Measurements from ENCODE around the gene SHC2. TPM values are rescaled to one million over a fixed set of nuclear protein-coding genes. Genes with fewer than 3 reads are reported as not detected.

SHC2 gene
- 1 to 10 TPM; 1.9 to 2.5 TPM for total RNA-seq

GRCh38 chr19:460877-461720 lies at the start of gene SHC2:
TSS of gene SHC2 (minus strand) at chr19:461033. CDS start at chr19:460996, 37 bp downstream.
- Mint-ChIP-seq H3K27ac (no peak within 1 kb of the TSS), H3K4me1 (ENCODE audit: low read depth) (no peaks in the 10 kb centered on the region)

GRCh38 chr19:508204-509150 lies 47.6 kb upstream of the SHC2 start:
- H3K27ac Mint-ChIP-seq: peak overlapping the region; percentile 37
- no peaks in the 10 kb centered on the region for H3K36me3 Mint-ChIP-seq (ENCODE audit: insufficient read depth in 2 of 2)
- ATAC-seq (replicated peaks in 1 of 2) (no peak), DNase-seq (no peak)
- H3K4me3 Mint-ChIP-seq: peak overlapping the region; percentile 90 to 94
- H3K9me3 Mint-ChIP-seq: no peaks in the 10 kb centered on the region
- H3K27me3 Mint-ChIP-seq (ENCODE audit: low read depth): no peaks in the 10 kb centered on the region
- H3K4me1 Mint-ChIP-seq (ENCODE audit: low read depth): peaks cover 53% of the 10 kb centered on the region

More at GRCh38 chr19:460877-461720, at the start of gene SHC2:
- ATAC-seq (replicated peaks in 1 of 2) (peak in 1 of 2 donors; percentile 32), DNase-seq (no peak)
- Mint-ChIP-seq H3K4me3 (peak within 1 kb of the TSS; percentile 65 to 80), H3K36me3 (ENCODE audit: insufficient read depth in 2 of 2) (no peaks in the 10 kb centered on the region), H3K27me3 (ENCODE audit: low read depth) (peaks cover 13% of the 10 kb centered on the region), H3K9me3 (peaks cover 0 to 4% of the 10 kb centered on the region in 2 donors)

GRCh38 chr19:507286-508203 lies 46.7 kb upstream of the SHC2 start, which contains the start of gene TPGS1:
TSS of gene TPGS1 (plus strand) at chr19:507497. CDS start at chr19:507507, 10 bp downstream.
- Mint-ChIP-seq H3K9me3 (no peaks in the 10 kb centered on the region), H3K4me3 (peak within 1 kb of the TSS; percentile 90 to 94), H3K4me1 (ENCODE audit: low read depth) (peaks cover 56% of the 10 kb centered on the region), H3K27me3 (ENCODE audit: low read depth) (no peaks in the 10 kb centered on the region), H3K36me3 (ENCODE audit: insufficient read depth in 2 of 2) (no peaks in the 10 kb centered on the region), H3K27ac (peak within 1 kb of the TSS; percentile 100)
- peak; percentile 90 to 91 for DNase-seq
- peak; percentile 58 to 66 for ATAC-seq (replicated peaks in 1 of 2)

- Mint-ChIP-seq H3K27ac (peak overlapping the region; percentile 100), H3K4me3 (peak overlapping the region; percentile 90 to 94), H3K4me1 (ENCODE audit: low read depth) (peaks cover 53% of the 10 kb centered on the region), H3K9me3 (no peaks in the 10 kb centered on the region), H3K36me3 (ENCODE audit: insufficient read depth in 2 of 2) (no peaks in the 10 kb centered on the region), H3K27me3 (ENCODE audit: low read depth) (no peaks in the 10 kb centered on the region)
- peak; percentile 94 for DNase-seq
- ATAC-seq (replicated peaks in 1 of 2): peak; percentile 75 to 77
Observed at GRCh38 chr19:506404-507285, 45.8 kb upstream of the SHC2 start.

- no peak overlapping the region for H3K27ac Mint-ChIP-seq
- peaks cover 34% of the 10 kb centered on the region for H3K4me1 Mint-ChIP-seq (ENCODE audit: low read depth)
- H3K4me3 Mint-ChIP-seq: no peak overlapping the region
- no peaks in the 10 kb centered on the region for H3K36me3 Mint-ChIP-seq (ENCODE audit: insufficient read depth in 2 of 2)
- no peaks in the 10 kb centered on the region for H3K9me3 Mint-ChIP-seq
- peaks cover 2% of the 10 kb centered on the region for H3K27me3 Mint-ChIP-seq (ENCODE audit: low read depth)
- DNase-seq (no peak), ATAC-seq (replicated peaks in 1 of 2) (no peak)
Observed at GRCh38 chr19:504616-505015, 43.8 kb upstream of the SHC2 start.

- Mint-ChIP-seq H3K4me3 (no peak overlapping the region), H3K36me3 (ENCODE audit: insufficient read depth in 2 of 2) (no peaks in the 10 kb centered on the region), H3K27ac (no peak overlapping the region), H3K9me3 (no peaks in the 10 kb centered on the region), H3K4me1 (ENCODE audit: low read depth) (peaks cover 17% of the 10 kb centered on the region), H3K27me3 (ENCODE audit: low read depth) (peaks cover 18% of the 10 kb centered on the region)
- no peak for DNase-seq
- no peak for ATAC-seq (replicated peaks in 1 of 2)
Observed at GRCh38 chr19:501646-502045, 40.8 kb upstream of the SHC2 start.

- DNase-seq: no peak
- peak overlapping the region in 1 of 2 donors; percentile 6 for H3K4me3 Mint-ChIP-seq
Observed at GRCh38 chr19:498977-499623, 38.3 kb upstream of the SHC2 start.

GRCh38 chr19:498511-498891 lies 37.7 kb upstream of the SHC2 start:
- Mint-ChIP-seq H3K4me1 (ENCODE audit: low read depth) (peaks cover 11% of the 10 kb centered on the region), H3K27me3 (ENCODE audit: low read depth) (peaks cover 18% of the 10 kb centered on the region), H3K4me3 (peak overlapping the region in 1 of 2 donors; percentile 34), H3K9me3 (peaks cover 2% of the 10 kb centered on the region in 2 donors), H3K36me3 (ENCODE audit: insufficient read depth in 2 of 2) (peaks cover 2 to 3% of the 10 kb centered on the region in 2 donors), H3K27ac (no peak overlapping the region)
- DNase-seq (no peak), ATAC-seq (replicated peaks in 1 of 2) (no peak)

More at GRCh38 chr19:498977-499623, 38.3 kb upstream of the SHC2 start:
- no peaks in the 10 kb centered on the region for H3K36me3 Mint-ChIP-seq (ENCODE audit: insufficient read depth in 2 of 2)
- no peak overlapping the region for H3K27ac Mint-ChIP-seq
- H3K9me3 Mint-ChIP-seq: no peaks in the 10 kb centered on the region
- H3K27me3 Mint-ChIP-seq (ENCODE audit: low read depth): peaks cover 18% of the 10 kb centered on the region
- peaks cover 6% of the 10 kb centered on the region for H3K4me1 Mint-ChIP-seq (ENCODE audit: low read depth)
- ATAC-seq (replicated peaks in 1 of 2): no peak

GRCh38 chr19:497869-498510 lies 37.2 kb upstream of the SHC2 start:
- H3K4me1 Mint-ChIP-seq (ENCODE audit: low read depth): peaks cover 12% of the 10 kb centered on the region

GRCh38 chr19:497491-497868 lies 36.6 kb upstream of the SHC2 start:
- peak in 1 of 2 donors; percentile 13 for ATAC-seq (replicated peaks in 1 of 2)

More at GRCh38 chr19:497869-498510, 37.2 kb upstream of the SHC2 start:
- peaks cover 2% of the 10 kb centered on the region in 2 donors for H3K9me3 Mint-ChIP-seq
- H3K27ac Mint-ChIP-seq: no peak overlapping the region
- H3K27me3 Mint-ChIP-seq (ENCODE audit: low read depth): peaks cover 18% of the 10 kb centered on the region
- H3K36me3 Mint-ChIP-seq (ENCODE audit: insufficient read depth in 2 of 2): peaks cover 2 to 3% of the 10 kb centered on the region in 2 donors
- H3K4me3 Mint-ChIP-seq: peak overlapping the region in 1 of 2 donors; percentile 59
- no peak for DNase-seq
- peak; percentile 24 to 32 for ATAC-seq (replicated peaks in 1 of 2)

GRCh38 chr19:496986-497385 lies 36.2 kb upstream of the SHC2 start:
- Mint-ChIP-seq H3K27ac (no peak overlapping the region), H3K27me3 (ENCODE audit: low read depth) (peaks cover 18% of the 10 kb centered on the region), H3K36me3 (ENCODE audit: insufficient read depth in 2 of 2) (peaks cover 2 to 3% of the 10 kb centered on the region in 2 donors), H3K4me1 (ENCODE audit: low read depth) (peaks cover 6% of the 10 kb centered on the region), H3K9me3 (peaks cover 2 to 4% of the 10 kb centered on the region in 2 donors), H3K4me3 (no peak overlapping the region)
- no peak for DNase-seq
- no peak for ATAC-seq (replicated peaks in 1 of 2)

More at GRCh38 chr19:497491-497868, 36.6 kb upstream of the SHC2 start:
- peaks cover 2 to 3% of the 10 kb centered on the region in 2 donors for H3K36me3 Mint-ChIP-seq (ENCODE audit: insufficient read depth in 2 of 2)
- no peak overlapping the region for H3K4me3 Mint-ChIP-seq
- peaks cover 18% of the 10 kb centered on the region for H3K27me3 Mint-ChIP-seq (ENCODE audit: low read depth)
- peaks cover 2 to 4% of the 10 kb centered on the region in 2 donors for H3K9me3 Mint-ChIP-seq
- peaks cover 8% of the 10 kb centered on the region for H3K4me1 Mint-ChIP-seq (ENCODE audit: low read depth)
- DNase-seq: no peak
- no peak overlapping the region for H3K27ac Mint-ChIP-seq
